Fibroblast of skin of right biceps (primary cell): ENCODE data around the gene MINDY2.

Experiments used
- DNase-seq: peaks from one replicate; pipeline ENCODE4 v3.0.0-alpha.2; 2013

The MINDY2 gene

DNA sequence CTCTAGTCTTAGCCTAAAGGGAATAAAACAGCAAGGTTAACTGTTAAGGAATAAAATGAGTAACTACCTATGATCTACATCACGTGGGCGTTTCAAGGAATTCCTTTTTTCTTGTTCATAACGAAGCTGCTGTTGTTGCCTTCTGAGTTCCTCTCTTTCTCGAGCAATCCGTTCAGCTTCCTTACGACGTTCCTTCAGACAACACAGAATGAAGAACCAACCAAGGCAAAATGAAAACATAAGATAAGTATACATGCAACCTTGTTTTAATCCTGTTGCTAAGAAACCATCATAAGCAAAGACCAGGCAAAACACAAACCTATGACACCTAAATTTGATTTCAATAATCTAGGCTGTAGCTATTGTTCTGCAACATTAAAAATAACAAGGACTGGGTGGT, 118.3 kb downstream of the MINDY2 start:
- no peak for DNase-seq

DNA sequence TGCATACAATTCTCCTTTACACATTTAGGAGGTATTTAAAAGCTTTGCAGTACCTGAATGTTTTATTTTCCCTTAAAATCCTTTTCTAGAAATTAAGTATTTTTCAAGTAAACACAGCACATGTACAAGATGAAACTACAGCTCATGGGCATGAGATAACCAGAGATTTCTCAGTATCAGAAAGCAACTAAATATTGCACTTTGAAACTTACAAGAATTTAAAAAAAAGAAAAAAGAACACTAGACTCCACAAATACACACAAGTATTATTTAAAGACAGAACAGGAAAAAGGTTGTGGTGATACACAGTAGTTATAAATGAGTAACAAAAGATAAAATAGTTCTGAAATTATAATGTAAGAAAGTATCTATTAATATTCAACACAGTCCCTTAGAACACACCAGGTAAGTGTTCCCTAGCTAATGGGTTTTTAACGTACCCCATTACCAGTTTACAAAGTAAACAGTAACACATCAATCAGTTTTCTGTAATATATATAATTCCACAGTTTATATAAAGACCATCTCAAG, 127.1 kb downstream of the MINDY2 start:
- no peak for DNase-seq

DNA sequence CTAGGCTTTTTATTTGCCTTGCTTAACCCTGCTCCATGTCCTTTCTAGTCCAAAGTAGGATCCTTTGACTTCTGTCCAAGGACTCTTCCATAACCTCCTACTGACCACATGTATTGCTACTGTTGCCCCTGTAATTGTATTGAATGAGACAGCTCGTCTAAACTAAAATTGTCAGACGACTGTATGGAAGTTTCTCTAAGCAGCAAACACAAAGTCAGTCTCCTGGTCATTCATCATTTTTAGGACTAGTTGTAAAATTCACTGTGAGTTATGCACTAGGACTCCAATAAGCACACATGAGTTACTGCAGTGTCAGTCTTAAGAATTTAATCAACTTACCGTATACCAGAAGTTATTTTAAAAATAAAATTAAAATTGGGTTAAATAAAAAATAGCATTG, 129.5 kb downstream of the MINDY2 start:
- DNase-seq, result no peak

DNA sequence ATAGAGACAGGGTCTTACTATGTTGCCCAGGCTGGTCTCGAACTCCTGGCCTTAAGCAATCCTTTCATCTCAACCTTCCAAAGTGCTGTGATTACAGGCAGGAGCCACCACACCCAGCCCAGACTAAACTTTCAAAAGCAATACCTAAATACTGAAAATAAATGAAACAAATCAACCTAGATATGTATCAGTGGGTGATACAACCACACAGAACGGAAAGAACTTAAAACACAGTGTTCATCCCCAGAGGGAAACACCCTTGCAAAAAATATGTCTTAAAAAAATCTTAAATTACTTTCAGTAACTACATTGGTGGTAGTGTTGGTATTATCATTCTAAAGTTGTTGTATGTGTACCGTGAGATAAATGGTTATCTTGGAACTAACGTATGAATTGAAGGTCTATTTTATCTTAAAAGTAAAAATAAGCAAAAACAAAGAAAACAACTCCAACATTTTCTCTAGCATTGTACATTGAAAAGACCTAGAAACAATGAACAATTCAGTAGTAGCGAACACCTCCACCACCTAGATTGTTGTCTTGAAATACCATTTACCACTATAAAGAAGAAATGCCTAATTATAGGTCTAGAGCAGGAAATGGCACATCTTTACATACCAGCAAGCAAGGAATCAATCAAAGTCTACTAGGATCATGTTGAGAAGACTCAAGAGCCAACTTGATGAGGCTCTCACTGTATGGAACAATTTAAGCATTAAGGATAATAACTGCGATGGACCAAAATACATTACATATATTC, 137.6 kb downstream of the MINDY2 start:
- no peak for DNase-seq

DNA sequence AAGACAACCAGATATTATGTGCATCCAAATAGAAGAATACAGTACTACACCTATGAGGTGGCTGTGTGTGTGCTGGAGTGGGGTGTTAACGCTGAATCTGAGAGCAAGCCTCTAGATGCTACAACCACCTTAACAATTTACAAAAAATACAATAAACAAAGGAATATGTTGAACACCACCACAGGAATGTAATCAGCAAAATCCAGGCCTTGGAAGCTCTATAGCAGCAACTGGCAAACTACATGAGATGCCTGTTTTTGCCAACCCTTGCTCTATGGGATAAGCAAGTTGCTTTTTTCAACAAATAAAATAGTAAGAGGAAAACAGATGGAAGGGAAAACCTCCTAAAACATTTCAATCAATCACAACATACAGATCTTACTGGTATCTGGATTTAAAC, 138.5 kb downstream of the MINDY2 start:
- no peak for DNase-seq

DNA sequence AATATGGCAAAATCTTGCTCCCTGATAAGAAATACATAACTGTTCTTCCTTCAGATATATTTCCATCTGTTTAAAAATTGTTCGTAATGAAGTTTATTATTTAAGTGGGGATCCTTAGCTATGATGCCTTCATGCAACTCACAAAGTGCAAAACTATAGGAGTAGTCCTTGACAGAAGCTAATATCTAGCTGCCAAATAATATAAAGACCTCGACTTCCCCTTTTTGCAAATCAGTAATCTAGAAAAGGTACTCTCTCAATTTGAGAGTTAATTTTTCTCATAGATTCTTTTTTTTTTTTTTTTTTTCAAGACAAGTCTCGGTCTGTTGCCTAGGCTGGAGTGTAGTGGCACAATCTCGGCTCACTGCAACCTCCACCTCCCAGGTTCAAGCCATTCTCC, 139.4 kb downstream of the MINDY2 start:
- no peak for DNase-seq
